ENCODE data around the gene LPGAT1.
"Not testable (repeated sequence)": the region's sequence is repeated elsewhere in the genome, so short reads cannot be mapped to it uniquely, and the experiment has no call there.

LPGAT1 gene

GRCh38 chr1:211830328-211831142, at the start of gene LPGAT1:
TSS of gene LPGAT1 (minus strand) at chr1:211830763. CDS start at chr1:211829296, 1,467 bp downstream.
- peak; percentile 66 for DNase-seq

GRCh38 chr1:211879475-211879874, 48.9 kb upstream of the LPGAT1 start:
- DNase-seq: no peak

- DNase-seq: no peak
Observed at GRCh38 chr1:211876851-211877590, 46.5 kb upstream of the LPGAT1 start.

GRCh38 chr1:211875541-211875940, 45.0 kb upstream of the LPGAT1 start:
- DNase-seq: no peak

- no peak for DNase-seq
Observed at GRCh38 chr1:211874521-211875347, 44.2 kb upstream of the LPGAT1 start.

GRCh38 chr1:211873731-211874130, 43.2 kb upstream of the LPGAT1 start:
- DNase-seq: not testable (repeated sequence)

GRCh38 chr1:211870156-211870555, 39.6 kb upstream of the LPGAT1 start:
- DNase-seq: no peak

GRCh38 chr1:211865180-211865579, 34.6 kb upstream of the LPGAT1 start:
- DNase-seq: no peak

- DNase-seq: no peak
Observed at GRCh38 chr1:211859405-211859804, 28.8 kb upstream of the LPGAT1 start.

- no peak for DNase-seq
Observed at GRCh38 chr1:211851174-211851573, 20.6 kb upstream of the LPGAT1 start.

GRCh38 chr1:211843507-211844298, 13.1 kb upstream of the LPGAT1 start:
- DNase-seq: no peak

- DNase-seq: no peak
Observed at GRCh38 chr1:211843018-211843417, 12.5 kb upstream of the LPGAT1 start.

GRCh38 chr1:211842518-211842917, 12.0 kb upstream of the LPGAT1 start:
- DNase-seq: no peak

- DNase-seq: no peak
Observed at GRCh38 chr1:211839106-211839505, 8.5 kb upstream of the LPGAT1 start.

GRCh38 chr1:211833174-211833820, 2.7 kb upstream of the LPGAT1 start:
- DNase-seq: no peak

GRCh38 chr1:211832661-211833060, 2.1 kb upstream of the LPGAT1 start:
- DNase-seq: no peak

- no peak for DNase-seq
Observed at GRCh38 chr1:211831558-211832323, 1.2 kb upstream of the LPGAT1 start.

GRCh38 chr1:211830055-211830327, 572 bp downstream of the LPGAT1 start:
- DNase-seq: peak; percentile 14

GRCh38 chr1:211829343-211830054, 1.1 kb downstream of the LPGAT1 start:
- DNase-seq: no peak

- DNase-seq: no peak
Observed at GRCh38 chr1:211828584-211829342, 1.8 kb downstream of the LPGAT1 start.

All from activated gamma-delta T cell treated with Interleukin-2 at 50 U/mL for 16 hours (primary cell).